SK-N-SH treated with all-trans-retinoic acid at 6 μM for 48 hours (cell line): Measurements from ENCODE around the gene OR10A3.

Experiments
- ATAC-seq: fragments of 200-7000 bp; cut with Tn5 transposase; 3 replicates; pipeline ENCODE4 v1.9.1; 2020; ENCODE audit warnings: mild to moderate bottlenecking, moderate library complexity
- ARNTL ChIP-seq: fragments of 450-650 bp; formaldehyde crosslinking; IDR thresholded peaks from 2 replicates; pipeline ENCODE4 v1.5.0; 2020; ENCODE audit warnings: low read depth, mild to moderate bottlenecking, moderate library complexity, borderline replicate concordance
- BACH2 ChIP-seq: fragments of 250-450 bp; sonication (Bioruptor Pico); IDR thresholded peaks from 2 replicates; pipeline ENCODE4 v1.9.0; 2021; ENCODE audit warnings: mild to moderate bottlenecking, borderline replicate concordance
- CSDC2 ChIP-seq: fragments of 250-450 bp; sonication (Bioruptor Pico); IDR thresholded peaks from 2 replicates; pipeline ENCODE4 v1.5.0; 2020; ENCODE audit warnings: mild to moderate bottlenecking, moderate library complexity
- ESRRG ChIP-seq: fragments of 250-450 bp; sonication (Bioruptor Pico); IDR thresholded peaks from 2 replicates; pipeline ENCODE4 v1.6.1; 2021; ENCODE audit warnings: mild to moderate bottlenecking
- GLIS3 ChIP-seq: fragments of 250-450 bp; sonication (Bioruptor Pico); IDR thresholded peaks from 2 replicates; pipeline ENCODE4 v1.5.0; 2020; ENCODE audit warnings: mild to moderate bottlenecking, moderate library complexity
- ISL1 ChIP-seq: fragments of 250-450 bp; sonication (Bioruptor Pico); IDR thresholded peaks from 2 replicates; pipeline ENCODE4 v2.1.2; 2022; ENCODE audit warnings: mild to moderate bottlenecking, moderate library complexity
- OSR1 ChIP-seq: fragments of 250-450 bp; sonication (Bioruptor Pico); IDR thresholded peaks from 2 replicates; pipeline ENCODE4 v1.8.0; 2022; ENCODE audit warnings: moderate library complexity, mild to moderate bottlenecking, inconsistent platforms
- PPARA ChIP-seq: fragments of 250-450 bp; sonication (Bioruptor Pico); IDR thresholded peaks from 2 replicates; pipeline ENCODE4 v1.5.0; 2020; ENCODE audit warnings: mild to moderate bottlenecking, borderline replicate concordance
- SNAI2 ChIP-seq: fragments of 250-450 bp; sonication (Bioruptor Pico); IDR thresholded peaks from 2 replicates; pipeline ENCODE4 v1.5.0; 2020; ENCODE audit warnings: mild to moderate bottlenecking, moderate library complexity
- TCF4 ChIP-seq: fragments of 250-450 bp; sonication (Bioruptor Pico); IDR thresholded peaks from 2 replicates; pipeline ENCODE4 v1.8.0; 2021; ENCODE audit warnings: mild to moderate bottlenecking, moderate library complexity, borderline replicate concordance
- TOX ChIP-seq: fragments of 250-450 bp; sonication (Bioruptor Pico); IDR thresholded peaks from 2 replicates; pipeline ENCODE4 v1.8.0; 2021; ENCODE audit warnings: mild to moderate bottlenecking, moderate library complexity, borderline replicate concordance
- TSHZ2 ChIP-seq: fragments of 250-450 bp; sonication (Bioruptor Pico); IDR thresholded peaks from 2 replicates; pipeline ENCODE4 v1.5.0; 2020; ENCODE audit warnings: mild to moderate bottlenecking, moderate library complexity
- ZC3H10 ChIP-seq: fragments of 250-450 bp; sonication (Bioruptor Pico); IDR thresholded peaks from 2 replicates; pipeline ENCODE4 v1.5.1; 2021; ENCODE audit warnings: mild to moderate bottlenecking, moderate library complexity
- ZFP3 ChIP-seq: fragments of 250-450 bp; sonication (Bioruptor Pico); IDR thresholded peaks from 2 replicates; pipeline ENCODE4 v1.5.0; 2020; ENCODE audit warnings: mild to moderate bottlenecking, moderate library complexity
- ZFP30 ChIP-seq: fragments of 450-650 bp; formaldehyde crosslinking; IDR thresholded peaks from 2 replicates; pipeline ENCODE4 v1.5.0; 2022; ENCODE audit warnings: mild to moderate bottlenecking, moderate library complexity
- ZNF565 ChIP-seq: fragments of 450-650 bp; formaldehyde crosslinking; conservative IDR thresholded peaks from 2 replicates; pipeline ENCODE4 v1.5.0; 2020; ENCODE audit warnings: low read depth, mild to moderate bottlenecking, moderate library complexity
- ZNF70 ChIP-seq: fragments of 450-650 bp; formaldehyde crosslinking; IDR thresholded peaks from 2 replicates; pipeline ENCODE4 v1.5.0; 2020; ENCODE audit warnings: mild to moderate bottlenecking, moderate library complexity
- ZNF8 ChIP-seq: fragments of 450-650 bp; formaldehyde crosslinking; IDR thresholded peaks from 2 replicates; pipeline ENCODE4 v1.5.0; 2020; ENCODE audit warnings: mild to moderate bottlenecking, moderate library complexity
- TF ChIP-seq, protein P1 (sequence below): fragments of 250-450 bp; sonication (Bioruptor Pico); IDR thresholded peaks from 2 replicates; pipeline ENCODE4 v1.5.1; 2020; ENCODE audit warnings: low read depth, mild to moderate bottlenecking, moderate library complexity
- TF ChIP-seq, protein P2 (sequence below): fragments of 250-450 bp; sonication (Bioruptor Pico); IDR thresholded peaks from 2 replicates; pipeline ENCODE4 v1.8.0; 2021; ENCODE audit warnings: low read depth, mild to moderate bottlenecking, moderate library complexity, borderline replicate concordance

Gene OR10A3

DNA sequence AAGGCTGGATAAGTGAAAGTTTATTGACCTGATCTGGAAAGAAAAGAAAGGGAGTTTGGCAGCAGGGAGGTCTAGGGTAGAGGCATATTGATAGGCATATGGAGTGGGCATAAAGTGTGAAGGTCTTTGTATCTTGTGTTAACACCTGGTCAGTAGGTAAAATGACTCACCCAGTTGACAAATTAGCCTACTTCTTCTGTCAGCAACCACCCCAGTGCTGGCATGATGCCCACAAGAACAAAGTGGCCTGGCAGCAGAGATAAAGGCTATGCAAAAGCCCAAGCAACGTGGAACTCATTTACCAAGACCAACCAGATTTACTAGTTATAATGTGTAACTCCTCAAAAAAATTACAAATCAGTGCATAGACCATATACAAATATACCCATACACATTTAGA lies 4.9 kb downstream of the OR10A3 start (continued):
- TF ChIP-seq TSHZ2 = no peak

GRCh38 chr11:7931168-7931567 lies 10.3 kb downstream of the OR10A3 start, which contains the start of gene OR10A6:
Gene OR10A6, minus strand, starts transcription at chr11:7931268. Its CDS starts 2,606 bp downstream, at chr11:7928662.
- ATAC-seq = no peak
- TF ChIP-seq TSHZ2 = no peak
- TF ChIP-seq GLIS3 = no peak
- no peak for TF ChIP-seq ZNF70 (CRISPR knock-in tag)
- TF ChIP-seq ZNF8 (CRISPR knock-in tag) = no peak
- no peak for TF ChIP-seq TOX (CRISPR knock-in tag)
- TF ChIP-seq ZNF565 (CRISPR knock-in tag) = no peak
- TF ChIP-seq CSDC2 = no peak
- no peak for TF ChIP-seq SNAI2 (CRISPR knock-in tag)
- TF ChIP-seq, protein P1, sequence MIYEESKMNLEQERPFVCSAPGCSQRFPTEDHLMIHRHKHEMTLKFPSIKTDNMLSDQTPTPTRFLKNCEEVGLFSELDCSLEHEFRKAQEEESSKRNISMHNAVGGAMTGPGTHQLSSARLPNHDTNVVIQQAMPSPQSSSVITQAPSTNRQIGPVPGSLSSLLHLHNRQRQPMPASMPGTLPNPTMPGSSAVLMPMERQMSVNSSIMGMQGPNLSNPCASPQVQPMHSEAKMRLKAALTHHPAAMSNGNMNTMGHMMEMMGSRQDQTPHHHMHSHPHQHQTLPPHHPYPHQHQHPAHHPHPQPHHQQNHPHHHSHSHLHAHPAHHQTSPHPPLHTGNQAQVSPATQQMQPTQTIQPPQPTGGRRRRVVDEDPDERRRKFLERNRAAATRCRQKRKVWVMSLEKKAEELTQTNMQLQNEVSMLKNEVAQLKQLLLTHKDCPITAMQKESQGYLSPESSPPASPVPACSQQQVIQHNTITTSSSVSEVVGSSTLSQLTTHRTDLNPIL (CRISPR knock-in tag) = no peak
- TF ChIP-seq ESRRG (CRISPR knock-in tag) = no peak
- no peak for TF ChIP-seq PPARA
- no peak for TF ChIP-seq ISL1
- TF ChIP-seq BACH2 (CRISPR knock-in tag) = no peak
- TF ChIP-seq OSR1 (CRISPR knock-in tag) = no peak
- no peak for TF ChIP-seq ZFP3 (CRISPR knock-in tag)
- no peak for TF ChIP-seq ZC3H10 (CRISPR knock-in tag)
- no peak for TF ChIP-seq ZFP30 (CRISPR knock-in tag)
- no peak for TF ChIP-seq TCF4 (CRISPR knock-in tag)
- no peak for TF ChIP-seq ARNTL (CRISPR knock-in tag)

DNA sequence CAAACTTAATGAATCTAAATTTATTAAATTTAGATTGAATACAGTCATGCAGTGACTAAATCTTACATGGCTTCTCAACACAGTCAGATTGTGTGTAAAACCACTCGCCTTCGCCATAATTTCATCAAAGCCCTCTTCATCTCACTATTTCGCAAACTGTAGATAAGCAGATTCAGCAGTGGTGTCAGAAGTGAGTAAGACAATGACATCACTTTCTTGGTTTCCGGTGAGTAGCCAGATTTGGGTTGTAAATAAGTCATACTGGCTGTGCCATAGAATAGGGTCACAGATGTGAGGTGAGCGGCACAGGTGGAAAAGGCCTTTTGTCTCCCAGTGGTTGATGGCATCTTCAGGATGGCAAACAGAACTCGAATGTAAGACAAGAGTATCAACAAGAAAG lies 13.9 kb downstream of the OR10A3 start:
- TF ChIP-seq OSR1 (CRISPR knock-in tag) = no peak
- TF ChIP-seq ZNF565 (CRISPR knock-in tag) = no peak
- TF ChIP-seq ZC3H10 (CRISPR knock-in tag) = no peak
- TF ChIP-seq, protein P2, sequence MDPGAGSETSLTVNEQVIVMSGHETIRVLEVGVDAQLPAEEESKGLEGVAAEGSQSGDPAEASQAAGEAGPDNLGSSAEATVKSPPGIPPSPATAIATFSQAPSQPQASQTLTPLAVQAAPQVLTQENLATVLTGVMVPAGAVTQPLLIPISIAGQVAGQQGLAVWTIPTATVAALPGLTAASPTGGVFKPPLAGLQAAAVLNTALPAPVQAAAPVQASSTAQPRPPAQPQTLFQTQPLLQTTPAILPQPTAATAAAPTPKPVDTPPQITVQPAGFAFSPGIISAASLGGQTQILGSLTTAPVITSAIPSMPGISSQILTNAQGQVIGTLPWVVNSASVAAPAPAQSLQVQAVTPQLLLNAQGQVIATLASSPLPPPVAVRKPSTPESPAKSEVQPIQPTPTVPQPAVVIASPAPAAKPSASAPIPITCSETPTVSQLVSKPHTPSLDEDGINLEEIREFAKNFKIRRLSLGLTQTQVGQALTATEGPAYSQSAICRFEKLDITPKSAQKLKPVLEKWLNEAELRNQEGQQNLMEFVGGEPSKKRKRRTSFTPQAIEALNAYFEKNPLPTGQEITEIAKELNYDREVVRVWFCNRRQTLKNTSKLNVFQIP (CRISPR knock-in tag) = no peak
- TF ChIP-seq PPARA = no peak
- TF ChIP-seq ZFP3 (CRISPR knock-in tag) = no peak
- no peak for TF ChIP-seq CSDC2
- no peak for TF ChIP-seq TSHZ2
- no peak for TF ChIP-seq ARNTL (CRISPR knock-in tag)
- TF ChIP-seq BACH2 (CRISPR knock-in tag) = no peak
- ATAC-seq = no peak
